WTC11 (cell line): Measurements from ENCODE around the gene RNF31. TPM values are rescaled to one million over a fixed set of nuclear protein-coding genes. Genes with fewer than 3 reads are reported as not detected.

ENCODE experiments used
- ATAC-seq: fragments of 200-7000 bp; cut with Tn5 transposase; 2 replicates; pipeline ENCODE4 v1.10.0; 2021; ENCODE audit warnings: mild to moderate bottlenecking, moderate library complexity
- CTCF ChIA-PET: fragments of 300-600 bp; sonication (Branson Sonifier 250); formaldehyde crosslinking; loops from one replicate; lab custom pipeline; 2021; ENCODE audit warnings: antibody characterized with exemption; lab: Charles Lee
- POLR2A ChIA-PET: fragments of 350-600 bp; sonication (Branson Sonifier 250); formaldehyde crosslinking; loops from one replicate; lab custom pipeline; 2021; ENCODE audit warnings: antibody characterized with exemption; lab: Charles Lee
- DNase-seq: peaks from one replicate; pipeline ENCODE4 v3.0.0; 2021; ENCODE audit warnings: low spot score
- H3K27ac Mint-ChIP-seq: 2 replicates; pipeline ENCODE4 v1.8.0; 2021; ENCODE audit warnings: mixed read lengths
- H3K27me3 Mint-ChIP-seq: 2 replicates; pipeline ENCODE4 v1.8.0; 2021; ENCODE audit warnings: low read depth, mild to moderate bottlenecking, moderate library complexity, mixed read lengths
- H3K36me3 Mint-ChIP-seq: 2 replicates; pipeline ENCODE4 v1.8.0; 2021; ENCODE audit warnings: mixed read lengths
- H3K4me1 Mint-ChIP-seq: 2 replicates; pipeline ENCODE4 v1.8.0; 2022; ENCODE audit warnings: mixed read lengths
- H3K4me3 Mint-ChIP-seq: 2 replicates; pipeline ENCODE4 v1.8.0; 2021; ENCODE audit warnings: mild to moderate bottlenecking, moderate library complexity, mixed read lengths
- H3K9me3 Mint-ChIP-seq: 2 replicates; pipeline ENCODE4 v1.8.0; 2021; ENCODE audit warnings: mixed read lengths
- ELF4 ChIP-seq: sonication (generic); formaldehyde crosslinking; IDR thresholded peaks from 2 replicates; pipeline ENCODE4 v1.8.1; 2022; ENCODE audit warnings: low read depth, mild to moderate bottlenecking, moderate library complexity, missing genetic modification reagents
- GABPB1 ChIP-seq: sonication (generic); formaldehyde crosslinking; IDR thresholded peaks from 2 replicates; pipeline ENCODE4 v1.8.1; 2023; ENCODE audit warnings: mild to moderate bottlenecking, missing genetic modification reagents
- JAZF1 ChIP-seq: fragments of 250-450 bp; sonication (Bioruptor Pico); IDR thresholded peaks from 2 replicates; pipeline ENCODE4 v1.9.0; 2021; ENCODE audit warnings: moderate library complexity, mild to moderate bottlenecking, inconsistent platforms
- MXD4 ChIP-seq: fragments of 250-450 bp; sonication (Bioruptor Pico); IDR thresholded peaks from 2 replicates; pipeline ENCODE4 v1.8.0; 2021; ENCODE audit warnings: mild to moderate bottlenecking, moderate library complexity, borderline replicate concordance
- RELA ChIP-seq: sonication (generic); formaldehyde crosslinking; IDR thresholded peaks from 2 replicates; pipeline ENCODE4 v1.8.1; 2022; ENCODE audit warnings: missing genetic modification reagents, mild to moderate bottlenecking, borderline replicate concordance
- SP1 ChIP-seq: sonication (generic); formaldehyde crosslinking; conservative IDR thresholded peaks from 2 replicates; pipeline ENCODE4 v1.8.1; 2022; ENCODE audit warnings: missing genetic modification reagents
- TEAD1 ChIP-seq: sonication (generic); formaldehyde crosslinking; IDR thresholded peaks from 2 replicates; pipeline ENCODE4 v1.8.0; 2022; ENCODE audit warnings: mild to moderate bottlenecking, missing genetic modification reagents
- total RNA-seq: library from RNA; stranded (reverse); gene quantifications from 3 replicates; pipeline ENCODE4 v1.2.3, GENCODE V29; 2021
- TF ChIP-seq, protein P1 (sequence below): sonication (generic); formaldehyde crosslinking; IDR thresholded peaks from 2 replicates; pipeline ENCODE4 v1.8.1; 2022; ENCODE audit warnings: missing genetic modification reagents, borderline replicate concordance
- TF ChIP-seq, protein P2 (sequence below): sonication (generic); formaldehyde crosslinking; conservative IDR thresholded peaks from 2 replicates; pipeline ENCODE4 v1.8.1; 2023; ENCODE audit warnings: mild to moderate bottlenecking, low read depth, missing genetic modification reagents, moderate library complexity
- TF ChIP-seq, protein P3 (sequence below): sonication (generic); formaldehyde crosslinking; IDR thresholded peaks from 2 replicates; pipeline ENCODE4 v1.8.0; 2023; ENCODE audit warnings: missing genetic modification reagents, mild to moderate bottlenecking, borderline replicate concordance

RNF31 gene
- total RNA-seq, 1 experiment from 2014 or later, result 86.2 TPM

DNA sequence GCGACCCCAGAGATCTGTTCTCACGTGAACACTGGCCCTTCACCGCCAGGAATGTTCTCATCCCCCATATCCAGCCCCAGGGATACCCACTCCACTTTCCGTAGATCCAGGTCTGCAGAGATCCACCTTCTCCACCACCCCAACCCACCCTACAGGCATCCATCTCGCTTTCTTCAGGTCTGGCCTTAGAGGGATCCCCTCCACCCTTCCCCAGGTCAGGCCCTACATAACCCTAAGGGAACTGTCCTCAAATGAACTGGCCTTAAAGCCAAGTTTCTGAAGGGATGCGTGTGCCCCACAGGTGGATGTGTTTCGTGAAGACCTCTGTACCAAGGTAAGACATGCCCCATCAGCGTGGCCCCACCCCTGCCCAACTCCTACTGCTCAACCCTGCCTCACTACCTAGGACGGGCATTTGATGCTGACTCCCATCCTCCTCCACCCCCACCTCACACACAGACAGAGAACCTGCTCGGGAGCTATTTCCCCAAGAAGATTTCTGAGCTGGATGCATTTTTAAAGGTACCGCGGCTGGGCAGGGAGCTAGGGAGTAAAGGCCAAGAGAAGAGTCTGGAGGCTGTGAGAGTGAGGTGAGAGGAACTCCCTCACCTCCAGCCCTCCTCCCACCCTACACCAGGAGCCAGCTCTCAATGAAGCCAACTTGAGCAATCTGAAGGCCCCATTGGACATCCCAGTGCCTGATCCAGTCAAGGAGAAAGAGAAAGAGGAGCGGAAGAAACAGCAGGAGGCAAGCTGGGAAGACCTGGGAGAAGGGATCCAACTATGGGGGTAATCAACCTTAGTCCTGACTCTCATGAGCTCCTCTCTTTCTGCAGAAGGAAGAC, 10.4 kb upstream of the RNF31 start:
- TF ChIP-seq ELF4 (CRISPR knock-in tag) (no peak), MXD4 (CRISPR knock-in tag) (no peak), TEAD1 (CRISPR knock-in tag) (no peak), JAZF1 (CRISPR knock-in tag) (no peak), RELA (no peak)
- TF ChIP-seq, protein P1, sequence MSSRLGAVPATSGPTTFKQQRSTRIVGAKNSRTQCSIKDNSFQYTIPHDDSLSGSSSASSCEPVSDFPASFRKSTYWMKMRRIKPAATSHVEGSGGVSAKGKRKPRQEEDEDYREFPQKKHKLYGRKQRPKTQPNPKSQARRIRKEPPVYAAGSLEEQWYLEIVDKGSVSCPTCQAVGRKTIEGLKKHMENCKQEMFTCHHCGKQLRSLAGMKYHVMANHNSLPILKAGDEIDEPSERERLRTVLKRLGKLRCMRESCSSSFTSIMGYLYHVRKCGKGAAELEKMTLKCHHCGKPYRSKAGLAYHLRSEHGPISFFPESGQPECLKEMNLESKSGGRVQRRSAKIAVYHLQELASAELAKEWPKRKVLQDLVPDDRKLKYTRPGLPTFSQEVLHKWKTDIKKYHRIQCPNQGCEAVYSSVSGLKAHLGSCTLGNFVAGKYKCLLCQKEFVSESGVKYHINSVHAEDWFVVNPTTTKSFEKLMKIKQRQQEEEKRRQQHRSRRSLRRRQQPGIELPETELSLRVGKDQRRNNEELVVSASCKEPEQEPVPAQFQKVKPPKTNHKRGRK (CRISPR knock-in tag), result no peak
- TF ChIP-seq, protein P2, sequence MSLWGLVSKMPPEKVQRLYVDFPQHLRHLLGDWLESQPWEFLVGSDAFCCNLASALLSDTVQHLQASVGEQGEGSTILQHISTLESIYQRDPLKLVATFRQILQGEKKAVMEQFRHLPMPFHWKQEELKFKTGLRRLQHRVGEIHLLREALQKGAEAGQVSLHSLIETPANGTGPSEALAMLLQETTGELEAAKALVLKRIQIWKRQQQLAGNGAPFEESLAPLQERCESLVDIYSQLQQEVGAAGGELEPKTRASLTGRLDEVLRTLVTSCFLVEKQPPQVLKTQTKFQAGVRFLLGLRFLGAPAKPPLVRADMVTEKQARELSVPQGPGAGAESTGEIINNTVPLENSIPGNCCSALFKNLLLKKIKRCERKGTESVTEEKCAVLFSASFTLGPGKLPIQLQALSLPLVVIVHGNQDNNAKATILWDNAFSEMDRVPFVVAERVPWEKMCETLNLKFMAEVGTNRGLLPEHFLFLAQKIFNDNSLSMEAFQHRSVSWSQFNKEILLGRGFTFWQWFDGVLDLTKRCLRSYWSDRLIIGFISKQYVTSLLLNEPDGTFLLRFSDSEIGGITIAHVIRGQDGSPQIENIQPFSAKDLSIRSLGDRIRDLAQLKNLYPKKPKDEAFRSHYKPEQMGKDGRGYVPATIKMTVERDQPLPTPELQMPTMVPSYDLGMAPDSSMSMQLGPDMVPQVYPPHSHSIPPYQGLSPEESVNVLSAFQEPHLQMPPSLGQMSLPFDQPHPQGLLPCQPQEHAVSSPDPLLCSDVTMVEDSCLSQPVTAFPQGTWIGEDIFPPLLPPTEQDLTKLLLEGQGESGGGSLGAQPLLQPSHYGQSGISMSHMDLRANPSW (CRISPR knock-in tag), result no peak
- TF ChIP-seq, protein P3, sequence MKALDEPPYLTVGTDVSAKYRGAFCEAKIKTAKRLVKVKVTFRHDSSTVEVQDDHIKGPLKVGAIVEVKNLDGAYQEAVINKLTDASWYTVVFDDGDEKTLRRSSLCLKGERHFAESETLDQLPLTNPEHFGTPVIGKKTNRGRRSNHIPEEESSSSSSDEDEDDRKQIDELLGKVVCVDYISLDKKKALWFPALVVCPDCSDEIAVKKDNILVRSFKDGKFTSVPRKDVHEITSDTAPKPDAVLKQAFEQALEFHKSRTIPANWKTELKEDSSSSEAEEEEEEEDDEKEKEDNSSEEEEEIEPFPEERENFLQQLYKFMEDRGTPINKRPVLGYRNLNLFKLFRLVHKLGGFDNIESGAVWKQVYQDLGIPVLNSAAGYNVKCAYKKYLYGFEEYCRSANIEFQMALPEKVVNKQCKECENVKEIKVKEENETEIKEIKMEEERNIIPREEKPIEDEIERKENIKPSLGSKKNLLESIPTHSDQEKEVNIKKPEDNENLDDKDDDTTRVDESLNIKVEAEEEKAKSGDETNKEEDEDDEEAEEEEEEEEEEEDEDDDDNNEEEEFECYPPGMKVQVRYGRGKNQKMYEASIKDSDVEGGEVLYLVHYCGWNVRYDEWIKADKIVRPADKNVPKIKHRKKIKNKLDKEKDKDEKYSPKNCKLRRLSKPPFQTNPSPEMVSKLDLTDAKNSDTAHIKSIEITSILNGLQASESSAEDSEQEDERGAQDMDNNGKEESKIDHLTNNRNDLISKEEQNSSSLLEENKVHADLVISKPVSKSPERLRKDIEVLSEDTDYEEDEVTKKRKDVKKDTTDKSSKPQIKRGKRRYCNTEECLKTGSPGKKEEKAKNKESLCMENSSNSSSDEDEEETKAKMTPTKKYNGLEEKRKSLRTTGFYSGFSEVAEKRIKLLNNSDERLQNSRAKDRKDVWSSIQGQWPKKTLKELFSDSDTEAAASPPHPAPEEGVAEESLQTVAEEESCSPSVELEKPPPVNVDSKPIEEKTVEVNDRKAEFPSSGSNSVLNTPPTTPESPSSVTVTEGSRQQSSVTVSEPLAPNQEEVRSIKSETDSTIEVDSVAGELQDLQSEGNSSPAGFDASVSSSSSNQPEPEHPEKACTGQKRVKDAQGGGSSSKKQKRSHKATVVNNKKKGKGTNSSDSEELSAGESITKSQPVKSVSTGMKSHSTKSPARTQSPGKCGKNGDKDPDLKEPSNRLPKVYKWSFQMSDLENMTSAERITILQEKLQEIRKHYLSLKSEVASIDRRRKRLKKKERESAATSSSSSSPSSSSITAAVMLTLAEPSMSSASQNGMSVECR, result 0 out of 2 replicates have a peak, but pooled peaks have one; percentile 21
- H3K27me3 Mint-ChIP-seq, result no peaks in the 10 kb centered on the region; the same call in 1 of the 2 replicates
- H3K36me3 Mint-ChIP-seq, result peaks cover 26% of the 10 kb centered on the region
- ChIA-PET CTCF (interaction anchor here (1.3 to 4.3 kb wide), 8 partner anchors 10 to 295 kb away, joined by 4 to 31 read pairs (median 18); partner anchors contain the start of genes DCAF11, IRF9, MDP1 and NRL), POLR2A (interaction anchor here (0.5 to 1.8 kb wide), 7 partner anchors 9 to 59 kb away, joined by 3 to 15 read pairs (median 5); partner anchors contain the start of genes DCAF11, NRL, PCK2 and TM9SF1)
- no peaks in the 10 kb centered on the region for H3K9me3 Mint-ChIP-seq
- no peak for DNase-seq
- H3K4me3 Mint-ChIP-seq, result peak overlapping the region; percentile 80
- no peak overlapping the region for H3K27ac Mint-ChIP-seq
- H3K4me1 Mint-ChIP-seq, result peaks cover 31% of the 10 kb centered on the region
- ATAC-seq, result no peak

DNA sequence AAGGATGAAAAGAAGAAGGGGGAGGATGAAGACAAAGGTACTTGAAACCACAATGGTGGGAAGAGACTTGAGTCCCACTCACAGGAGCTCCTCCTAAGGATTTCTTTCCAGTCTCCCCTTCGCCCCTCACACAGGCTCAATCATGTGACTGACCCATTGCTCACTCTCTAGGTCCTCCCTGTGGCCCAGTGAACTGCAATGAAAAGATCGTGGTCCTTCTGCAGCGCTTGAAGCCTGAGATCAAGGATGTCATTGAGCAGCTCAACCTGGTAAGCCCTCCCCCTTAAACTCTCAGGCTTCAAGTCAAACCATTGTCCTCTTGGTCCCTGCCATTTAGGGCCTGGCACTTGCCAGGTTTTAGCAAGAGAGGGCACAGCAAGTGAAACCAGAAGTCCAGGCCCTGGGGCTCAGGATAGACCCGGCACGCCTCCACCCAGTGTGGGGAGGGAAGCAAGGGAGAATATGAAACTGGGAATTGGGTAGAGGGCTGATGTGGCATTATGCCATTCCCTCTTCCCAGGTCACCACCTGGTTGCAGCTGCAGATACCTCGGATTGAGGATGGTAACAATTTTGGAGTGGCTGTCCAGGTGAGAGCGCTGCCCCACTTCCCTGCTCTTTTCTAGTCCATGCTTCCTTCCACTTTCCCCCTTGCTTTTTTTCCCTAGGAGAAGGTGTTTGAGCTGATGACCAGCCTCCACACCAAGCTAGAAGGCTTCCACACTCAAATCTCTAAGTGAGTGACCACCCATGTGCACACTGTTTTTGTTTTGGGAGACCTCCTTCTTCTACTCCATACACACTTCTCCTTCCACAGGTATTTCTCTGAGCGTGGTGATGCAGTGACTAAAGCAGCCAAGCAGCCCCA, 9.5 kb upstream of the RNF31 start:
- TF ChIP-seq SP1 (no peak), GABPB1 (CRISPR knock-in tag) (peak; percentile 26; the same call in 1 of the 2 replicates)
- peaks cover 26% of the 10 kb centered on the region for H3K36me3 Mint-ChIP-seq
- no peaks in the 10 kb centered on the region for H3K9me3 Mint-ChIP-seq
- POLR2A ChIA-PET, result interaction anchor here (1.0 to 1.7 kb wide), 3 partner anchors 10 to 44 kb away, joined by 3 to 5 read pairs (median 3); partner anchors contain the start of genes DCAF11, NRL and PCK2
- ATAC-seq, result no peak
- H3K27ac Mint-ChIP-seq, result peak overlapping the region; percentile 80
- H3K4me1 Mint-ChIP-seq, result peaks cover 31% of the 10 kb centered on the region
- CTCF ChIA-PET, result interaction anchor here (1.4 to 4.3 kb wide), 7 partner anchors 9 to 80 kb away, joined by 5 to 31 read pairs (median 20); partner anchors contain the start of genes DCAF11, IRF9, MDP1 and NRL
- no peak for DNase-seq
- H3K27me3 Mint-ChIP-seq, result no peaks in the 10 kb centered on the region; the same call in 1 of the 2 replicates
- peak overlapping the region; percentile 80 for H3K4me3 Mint-ChIP-seq
